K562 (cell line): ENCODE data around the gene INPP4B. TPM values are rescaled to one million over a fixed set of nuclear protein-coding genes. Genes with fewer than 3 reads are reported as not detected.

Experiments
- ATAC-seq: fragments of 200-7000 bp; cut with Tn5 transposase; 3 replicates; pipeline ENCODE4 v1.9.1; 2020; ENCODE audit warnings: moderate library complexity
- BruUV-seq: library from RNA; stranded (reverse); fragments of 400-500 nt; replicated peaks from 2 replicates; lab custom pipeline; 2021; lab: Mats Ljungman, UMichigan
- CTCF ChIA-PET: fragments of 300-600 bp; formaldehyde crosslinking; extraction: SDS; loops from one replicate; lab custom pipeline; 2021; ENCODE audit warnings: low intra/inter-chr PET ratio; lab: Yijun Ruan, JAX
- POLR2A ChIA-PET: fragments of 300-600, 350-650 bp; sonication (Branson Sonifier 250); formaldehyde crosslinking; extraction: SDS; loops from one replicate; lab custom pipeline; 2021; ENCODE audit warnings: antibody characterized with exemption, inconsistent platforms; lab: Yijun Ruan, JAX
- DNase-seq, 4 experiments: peaks; one replicate each; pipeline versions ENCODE4 v3.0.0 to v3.0.0-alpha.2; 2011 to 2018; ENCODE audit warnings: low spot score in 3 of 4, mixed read lengths in 3 of 4; ENCODE audit errors: extremely low read depth in 1 of 4
- FAIRE-seq: peaks from 2 replicates; lab custom pipeline; 2011; peaks lifted over from hg19 to GRCh38; lab: Jason Lieb, UNC
- H2AFZ ChIP-seq: 2 replicates; pipeline ENCODE4 v1.6.0; 2011; ENCODE audit warnings: low read depth, low read length, control low read depth, inconsistent platforms
- H3K27ac ChIP-seq: fragments of 200-600 bp; 3 replicates; pipeline ENCODE4 v1.8.0; 2011; ENCODE audit warnings: low read depth, mild to moderate bottlenecking, control low read depth, inconsistent platforms, low read length, moderate library complexity, mixed read lengths; ENCODE audit errors: extremely low read depth
- H3K27me3 ChIP-seq, 2 experiments: fragments of 300-600 bp in 1 of 2; 2 replicates in 1 of 2; 3 replicates in 1 of 2; pipeline versions ENCODE4 v1.6.0 to v1.8.0; 2011; ENCODE audit warnings: inconsistent platforms in 2 of 2, low read length in 2 of 2, mild to moderate bottlenecking in 1 of 2, mixed read lengths in 1 of 2, moderate library complexity in 1 of 2; ENCODE audit not compliant: control insufficient read depth in 2 of 2, insufficient read depth in 2 of 2
- H3K36me3 ChIP-seq: fragments of 300-600 bp; 3 replicates; pipeline ENCODE4 v1.8.0; 2011; ENCODE audit warnings: mild to moderate bottlenecking, low read length, inconsistent platforms; ENCODE audit not compliant: control insufficient read depth, insufficient read depth
- H3K4me1 ChIP-seq, 2 experiments: fragments of 200-600 bp in 1 of 2; replicated peaks in 1 of 2; 2 replicates in 1 of 2; 3 replicates in 1 of 2; pipeline versions ENCODE4 v1.5.1 to v1.8.0; 2011; ENCODE audit warnings: inconsistent platforms in 2 of 2, low read length in 2 of 2, mild to moderate bottlenecking in 1 of 2, mixed read lengths in 1 of 2, moderate library complexity in 1 of 2; ENCODE audit not compliant: control insufficient read depth in 2 of 2, insufficient read depth in 2 of 2
- H3K4me2 ChIP-seq: 2 replicates; pipeline ENCODE4 v1.6.1; 2011; ENCODE audit warnings: low read length, control low read depth, inconsistent platforms, mixed read lengths; ENCODE audit not compliant: insufficient read depth
- H3K4me3 ChIP-seq: fragments of 200-600 bp; sonication (generic), shearing (Covaris generic); 2 replicates; pipeline ENCODE4 v1.5.1; 2016; ENCODE audit warnings: control low read depth, inconsistent platforms
- H3K79me2 ChIP-seq: fragments of 200-600 bp; 3 replicates; pipeline ENCODE4 v1.8.0; 2011; ENCODE audit warnings: low read length, inconsistent platforms; ENCODE audit not compliant: control insufficient read depth, insufficient read depth
- H3K9ac ChIP-seq, 2 experiments: 2 replicates each; pipeline versions ENCODE4 v1.6.0 to v1.6.1; 2011; ENCODE audit warnings: low read depth in 2 of 2, low read length in 2 of 2, control low read depth in 1 of 2, inconsistent platforms in 1 of 2, mild to moderate bottlenecking in 1 of 2, mixed read lengths in 1 of 2; ENCODE audit not compliant: insufficient read depth in 1 of 2
- H3K9me1 ChIP-seq: one replicate; pipeline ENCODE4 v1.6.0; 2011; ENCODE audit warnings: inconsistent platforms, mild to moderate bottlenecking, low read length, moderate library complexity; ENCODE audit not compliant: control insufficient read depth, insufficient read depth
- H3K9me3 ChIP-seq: replicated peaks from 2 replicates; pipeline ENCODE4 v1.5.1; 2011; ENCODE audit warnings: low read depth, low read length, inconsistent platforms; ENCODE audit not compliant: control insufficient read depth, insufficient read depth
- H4K20me1 ChIP-seq: replicated peaks from 2 replicates; pipeline ENCODE4 v1.6.1; 2011; ENCODE audit warnings: low read length, inconsistent platforms, mixed read lengths; ENCODE audit not compliant: control insufficient read depth, insufficient read depth
- CTBP1 ChIP-seq: fragments of 450-650 bp; IDR thresholded peaks from 2 replicates; pipeline ENCODE4 v1.6.1; 2016; ENCODE audit warnings: borderline replicate concordance
- HOXB6 ChIP-seq: fragments of 250-450 bp; sonication (Bioruptor Pico); IDR thresholded peaks from 2 replicates; pipeline ENCODE4 v1.5.1; 2022; ENCODE audit warnings: mild to moderate bottlenecking, borderline replicate concordance
- POLR3G ChIP-seq: IDR thresholded peaks from 2 replicates; pipeline ENCODE4 v1.6.1; 2011; ENCODE audit not compliant: insufficient read length, insufficient replicate concordance; ENCODE audit errors: extremely low read depth
- ZNF79 ChIP-seq: fragments of 250-450 bp; sonication (Bioruptor Pico); IDR thresholded peaks from 2 replicates; pipeline ENCODE4 v1.4.0; 2020; ENCODE audit warnings: low read depth, mild to moderate bottlenecking, moderate library complexity
- WGBS: fragments of 100-300 bp; shearing (Covaris generic); methylation state at CpG from one replicate; pipeline ENCODE4 v1.1.6; 2016; ENCODE audit warnings: low coverage, mixed read lengths; ENCODE audit not compliant: insufficient coverage; ENCODE audit errors: missing lambda C conversion rate; 5-methylcytosine and 5-hydroxymethylcytosine counted together
- in situ Hi-C: fragments of 300-500 bp; cut with MboI; formaldehyde crosslinking; loops from 4 replicates; pipeline ENCODE4 v1.15.0; 2018; ENCODE audit warnings: inconsistent platforms, mixed read lengths
- intact Hi-C: fragments of 100-400 bp; cut with micrococcal nuclease; formaldehyde crosslinking; loops from 2 replicates; pipeline ENCODE4 v1.14.2; 2022
- polyA plus RNA-seq, 8 experiments: library from polyadenylated mRNA; depleted of rRNA in 4 of 8; stranded (reverse) in 5 of 8; unstranded in 3 of 8; fragments of >200 nt; fragmentation: Nextera tagmentation in 2 of 8; fragmentation: Illumina TruSeq in 1 of 8; extraction: Ambion mirVana in 2 of 8; extraction: Trizol in 1 of 8; gene quantifications; 2 replicates each; pipeline versions ENCODE4 v1.2.1 to v1.2.3, GENCODE V29; 2011 to 2014; ENCODE audit warnings: inconsistent platforms in 1 of 8, missing spikeins in 1 of 8
- total RNA-seq, 7 experiments: library from RNA; depleted of rRNA in 6 of 7; stranded (reverse); fragments of >200 nt in 6 of 7; fragmentation: Illumina TruSeq in 2 of 7; extraction: Trizol in 2 of 7; gene quantifications; 2 replicates each; pipeline versions ENCODE4 v1.2.1 to v1.2.3, GENCODE V29; 2011 to 2021; ENCODE audit warnings: low replicate concordance in 1 of 7
- TF ChIP-seq, protein P1 (sequence below): fragments of 250-450 bp; sonication (Bioruptor Pico); IDR thresholded peaks from 2 replicates; pipeline ENCODE4 v1.6.1; 2021; ENCODE audit warnings: mild to moderate bottlenecking

Gene INPP4B
- total and polyA plus RNA-seq, 9 of the 15 experiments (the other 6 are each of a cell fraction or from before 2014, with no cell fraction given) = 0.04 to 0.11 TPM; not detected in 7

GRCh38 chr4:142121448-142122350 is 724.4 kb downstream of the INPP4B start (continued):
- TF ChIP-seq CTBP1 = no peak

- H3K27ac ChIP-seq = no peak overlapping the region
- no peak overlapping the region for H3K9ac ChIP-seq
- no peak for DNase-seq
- CTCF ChIA-PET = no interaction called here
- no peak for ATAC-seq
- H3K9me3 ChIP-seq = no peaks in the 10 kb centered on the region
- H3K79me2 ChIP-seq = no peaks in the 10 kb centered on the region
- H3K9me1 ChIP-seq = no peaks in the 10 kb centered on the region
- 0% methylated on average over 1 of the region's 1 CpG for WGBS
- H2AFZ ChIP-seq = no peak overlapping the region
- TF ChIP-seq, protein P1, sequence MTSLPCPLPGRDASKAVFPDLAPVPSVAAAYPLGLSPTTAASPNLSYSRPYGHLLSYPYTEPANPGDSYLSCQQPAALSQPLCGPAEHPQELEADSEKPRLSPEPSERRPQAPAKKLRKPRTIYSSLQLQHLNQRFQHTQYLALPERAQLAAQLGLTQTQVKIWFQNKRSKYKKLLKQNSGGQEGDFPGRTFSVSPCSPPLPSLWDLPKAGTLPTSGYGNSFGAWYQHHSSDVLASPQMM (CRISPR knock-in tag) = no peak
- TF ChIP-seq POLR3G = no peak
- no peak for TF ChIP-seq HOXB6 (CRISPR knock-in tag)
- TF ChIP-seq ZNF79 (CRISPR knock-in tag) = no peak
- TF ChIP-seq, all 486 proteins: peak for 0
- Histone ChIP-seq H4K20me1 (no peaks in the 10 kb centered on the region), H3K27me3 (no peaks in the 10 kb centered on the region), H3K4me3 (no peak overlapping the region), H3K4me1 (no peaks in the 10 kb centered on the region), H3K4me2 (no peak overlapping the region), H3K36me3 (no peaks in the 10 kb centered on the region)
- FAIRE-seq = no peak
- no TSS peak for BruUV-seq
- intact Hi-C loops (loop anchor here (10.0 kb wide), 1 partner anchor 1454 kb away; no protein-coding TSS in a partner anchor), in situ Hi-C loops (no loop called here)
- POLR2A ChIA-PET = no interaction called here
Observed at GRCh38 chr4:142120921-142121320, 725.2 kb downstream of the INPP4B start.
